Glutamatergic neuron (in vitro differentiated cells): ENCODE results near the gene ITM2C. TPM values are rescaled to one million over a fixed set of nuclear protein-coding genes. Genes with fewer than 3 reads are reported as not detected.

Experiments used
- DNase-seq: peaks from one replicate; pipeline ENCODE4 v3.0.0; 2022
- H3K27ac Mint-ChIP-seq: one replicate; pipeline ENCODE4 v1.8.0; 2020; ENCODE audit warnings: mild to moderate bottlenecking, mixed read lengths, inconsistent platforms; ENCODE audit not compliant: unreplicated experiment
- H3K27me3 Mint-ChIP-seq: one replicate; pipeline ENCODE4 v1.8.0; 2020; ENCODE audit warnings: mild to moderate bottlenecking, moderate library complexity, mixed read lengths, inconsistent platforms; ENCODE audit not compliant: unreplicated experiment
- H3K36me3 Mint-ChIP-seq: one replicate; pipeline ENCODE4 v1.8.0; 2020; ENCODE audit warnings: mild to moderate bottlenecking, mixed read lengths, inconsistent platforms; ENCODE audit not compliant: unreplicated experiment
- H3K4me1 Mint-ChIP-seq: one replicate; pipeline ENCODE4 v1.8.0; 2020; ENCODE audit warnings: mild to moderate bottlenecking, low read depth, mixed read lengths, inconsistent platforms; ENCODE audit not compliant: unreplicated experiment
- H3K4me3 Mint-ChIP-seq: one replicate; pipeline ENCODE4 v1.8.0; 2020; ENCODE audit warnings: mild to moderate bottlenecking, mixed read lengths, inconsistent platforms; ENCODE audit not compliant: unreplicated experiment
- H3K9me3 Mint-ChIP-seq: one replicate; pipeline ENCODE4 v1.8.0; 2020; ENCODE audit warnings: mild to moderate bottlenecking, moderate library complexity, mixed read lengths, inconsistent platforms; ENCODE audit not compliant: unreplicated experiment
- total RNA-seq: library from RNA; stranded (reverse); fragmentation: NEBNext Ultra II Directional; extraction: Animal tissue kit (Norgen Biotek cat#: 25700); gene quantifications from one replicate; pipeline ENCODE4 v1.2.1, GENCODE V29; 2021; ENCODE audit not compliant: unreplicated experiment
- TF ChIP-seq, protein P1 (sequence below): fragments of 200-600 bp; sonication (generic); IDR thresholded peaks from one replicate; pipeline ENCODE4 v1.5.0; 2021; ENCODE audit not compliant: partially characterized antibody, unreplicated experiment

ITM2C gene
- total RNA-seq, 1 donor from 2014 or later = 72.0 TPM

DNA sequence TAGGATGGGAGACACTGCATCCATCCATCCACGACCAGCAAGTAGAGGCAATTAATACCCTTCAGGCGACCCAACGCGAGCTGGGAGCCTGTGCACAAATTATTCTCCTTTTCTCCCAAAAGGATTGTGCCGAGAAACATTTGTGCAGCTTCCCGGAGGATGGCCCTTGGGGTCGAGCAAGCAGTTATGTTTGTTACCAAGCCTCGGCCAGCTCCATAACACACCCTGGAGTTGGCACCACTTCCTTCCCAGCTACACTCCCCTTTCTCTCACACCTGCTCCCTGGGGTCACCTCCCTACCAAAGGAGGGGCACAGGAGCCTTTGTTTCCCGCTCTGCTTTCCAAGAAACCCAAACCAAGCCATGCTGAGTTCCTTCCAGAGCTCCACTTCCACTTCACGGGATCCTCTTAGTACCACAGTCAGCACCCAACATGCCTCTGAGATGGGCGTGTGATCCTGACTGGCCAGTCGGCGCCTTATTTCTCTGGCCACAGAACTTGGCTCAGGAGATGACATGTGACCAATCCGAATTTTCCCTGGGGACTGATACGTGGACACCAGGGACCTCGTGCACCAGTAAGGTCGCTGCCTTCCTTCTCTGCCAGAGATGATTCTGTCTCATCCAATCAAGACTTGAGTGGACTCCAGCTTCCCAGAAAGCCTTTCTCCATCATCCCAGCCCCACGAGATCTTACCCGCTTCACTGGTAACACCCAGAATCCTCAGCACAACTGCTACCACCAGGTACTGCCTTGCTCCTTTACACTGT, 31.8 kb downstream of the ITM2C start:
- TF ChIP-seq, protein P1, sequence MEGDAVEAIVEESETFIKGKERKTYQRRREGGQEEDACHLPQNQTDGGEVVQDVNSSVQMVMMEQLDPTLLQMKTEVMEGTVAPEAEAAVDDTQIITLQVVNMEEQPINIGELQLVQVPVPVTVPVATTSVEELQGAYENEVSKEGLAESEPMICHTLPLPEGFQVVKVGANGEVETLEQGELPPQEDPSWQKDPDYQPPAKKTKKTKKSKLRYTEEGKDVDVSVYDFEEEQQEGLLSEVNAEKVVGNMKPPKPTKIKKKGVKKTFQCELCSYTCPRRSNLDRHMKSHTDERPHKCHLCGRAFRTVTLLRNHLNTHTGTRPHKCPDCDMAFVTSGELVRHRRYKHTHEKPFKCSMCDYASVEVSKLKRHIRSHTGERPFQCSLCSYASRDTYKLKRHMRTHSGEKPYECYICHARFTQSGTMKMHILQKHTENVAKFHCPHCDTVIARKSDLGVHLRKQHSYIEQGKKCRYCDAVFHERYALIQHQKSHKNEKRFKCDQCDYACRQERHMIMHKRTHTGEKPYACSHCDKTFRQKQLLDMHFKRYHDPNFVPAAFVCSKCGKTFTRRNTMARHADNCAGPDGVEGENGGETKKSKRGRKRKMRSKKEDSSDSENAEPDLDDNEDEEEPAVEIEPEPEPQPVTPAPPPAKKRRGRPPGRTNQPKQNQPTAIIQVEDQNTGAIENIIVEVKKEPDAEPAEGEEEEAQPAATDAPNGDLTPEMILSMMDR = no peak
- H3K27me3 Mint-ChIP-seq = peaks cover 7% of the 10 kb centered on the region
- H3K4me3 Mint-ChIP-seq = no peak overlapping the region
- peaks cover 5% of the 10 kb centered on the region for H3K4me1 Mint-ChIP-seq
- no peaks in the 10 kb centered on the region for H3K36me3 Mint-ChIP-seq
- DNase-seq = no peak
- peak overlapping the region; percentile 20 for H3K27ac Mint-ChIP-seq
- H3K9me3 Mint-ChIP-seq = no peaks in the 10 kb centered on the region

DNA sequence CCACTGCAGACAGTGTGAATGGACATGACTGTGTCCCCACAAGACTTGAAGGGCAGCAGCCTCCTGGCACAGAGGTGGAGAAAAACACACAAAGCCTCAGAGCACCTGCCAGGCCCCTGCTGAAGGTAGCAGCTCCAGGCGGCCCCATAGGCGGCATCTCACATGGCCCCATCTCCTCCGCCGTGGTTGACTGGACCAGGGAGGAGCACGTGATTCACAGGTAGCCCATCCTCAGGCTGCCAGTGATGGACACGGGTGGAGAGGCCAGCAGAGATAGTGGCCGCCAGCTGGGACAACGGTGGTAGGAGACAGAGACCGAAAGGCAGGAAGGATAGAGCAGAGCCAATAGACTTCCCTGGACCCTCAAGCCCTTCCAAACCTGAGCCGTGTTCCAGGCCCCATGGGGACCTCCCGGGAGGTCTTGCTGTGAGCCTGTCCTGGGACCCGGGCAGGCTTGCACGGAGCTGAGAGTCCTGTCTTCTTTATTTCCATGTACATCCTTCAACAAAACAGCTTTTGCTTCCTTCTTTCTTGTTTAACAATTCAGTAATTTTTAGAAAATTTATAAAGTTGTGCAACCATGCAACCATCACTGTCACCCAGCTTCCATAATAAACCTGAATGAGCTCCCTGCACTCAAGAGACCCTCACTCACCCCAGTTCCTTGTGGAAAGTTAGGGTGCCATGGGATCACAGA, 33.4 kb downstream of the ITM2C start:
- no peak overlapping the region for H3K4me3 Mint-ChIP-seq
- TF ChIP-seq, protein P1 = no peak
- no peaks in the 10 kb centered on the region for H3K9me3 Mint-ChIP-seq
- peaks cover 5% of the 10 kb centered on the region for H3K27me3 Mint-ChIP-seq
- no peak overlapping the region for H3K27ac Mint-ChIP-seq
- DNase-seq = no peak
- peaks cover 2% of the 10 kb centered on the region for H3K4me1 Mint-ChIP-seq
- no peaks in the 10 kb centered on the region for H3K36me3 Mint-ChIP-seq

DNA sequence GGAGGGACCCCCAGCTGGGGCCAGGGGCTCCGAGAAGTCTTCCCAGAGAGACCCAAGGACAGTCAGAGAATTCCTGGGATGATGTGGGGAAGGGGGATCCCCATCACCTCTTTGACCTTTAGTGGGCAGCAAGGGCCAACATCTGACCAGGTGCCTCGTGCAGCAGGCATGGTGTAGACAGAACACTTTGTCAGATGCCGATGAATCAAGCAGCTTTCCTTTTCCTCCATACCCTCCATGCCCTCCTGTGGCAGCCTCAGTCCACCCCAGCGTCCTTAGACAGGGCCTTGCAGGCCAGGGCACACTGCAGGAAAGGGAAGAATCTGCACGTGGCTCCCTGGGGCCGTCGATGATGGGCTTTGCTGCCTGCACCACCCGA, 34.0 kb downstream of the ITM2C start:
- TF ChIP-seq, protein P1 = no peak
- Mint-ChIP-seq H3K27ac (no peak overlapping the region), H3K4me3 (no peak overlapping the region), H3K4me1 (peaks cover 2% of the 10 kb centered on the region), H3K36me3 (no peaks in the 10 kb centered on the region), H3K9me3 (no peaks in the 10 kb centered on the region), H3K27me3 (peaks cover 5% of the 10 kb centered on the region)
- DNase-seq = no peak

DNA sequence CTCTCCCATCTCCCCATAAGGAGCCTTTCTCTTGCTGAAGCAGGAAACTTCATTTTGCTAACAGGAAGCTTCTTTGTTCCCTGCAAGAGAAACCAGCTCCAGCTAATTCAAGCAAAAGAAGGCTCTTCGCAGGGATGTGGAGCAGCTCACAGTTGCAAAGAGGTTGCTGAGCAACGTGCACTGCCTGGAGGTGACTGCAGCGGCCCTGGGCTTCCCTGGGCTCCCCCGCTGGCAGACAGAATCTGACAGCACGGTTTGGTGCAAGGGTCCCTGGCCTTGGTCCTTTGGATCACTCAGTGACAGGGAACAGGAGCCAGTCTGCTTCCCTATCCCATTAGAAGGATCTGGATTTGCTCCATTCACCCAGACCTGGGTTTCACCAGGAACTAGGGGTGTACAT, 34.5 kb downstream of the ITM2C start:
- Mint-ChIP-seq H3K36me3 (no peaks in the 10 kb centered on the region), H3K4me3 (no peak overlapping the region), H3K27ac (no peak overlapping the region), H3K27me3 (peaks cover 5% of the 10 kb centered on the region), H3K4me1 (peaks cover 2% of the 10 kb centered on the region), H3K9me3 (no peaks in the 10 kb centered on the region)
- TF ChIP-seq, protein P1 = no peak
- no peak for DNase-seq

DNA sequence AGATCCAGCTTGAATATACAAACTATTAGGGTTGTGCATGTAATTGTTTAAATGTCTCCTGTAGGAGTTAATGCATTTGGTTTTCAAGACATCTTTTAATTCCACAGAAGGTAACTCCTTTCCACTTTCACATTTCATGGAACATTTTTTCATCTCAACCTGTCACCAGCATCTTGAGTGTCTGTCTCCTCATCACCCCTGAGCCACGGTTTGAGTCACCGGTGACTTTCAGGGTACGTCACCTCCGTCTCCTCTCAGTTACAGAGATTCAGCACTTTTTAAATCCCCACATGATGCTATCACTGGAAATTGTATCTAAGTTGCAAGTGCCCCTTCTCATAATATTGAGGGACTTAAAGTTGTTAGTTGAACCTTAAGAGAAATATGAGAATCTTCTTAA, 35.0 kb downstream of the ITM2C start:
- Mint-ChIP-seq H3K27me3 (peaks cover 5% of the 10 kb centered on the region), H3K27ac (no peak overlapping the region), H3K4me3 (no peak overlapping the region), H3K36me3 (no peaks in the 10 kb centered on the region), H3K4me1 (peaks cover 2% of the 10 kb centered on the region), H3K9me3 (no peaks in the 10 kb centered on the region)
- no peak for DNase-seq
- TF ChIP-seq, protein P1 = no peak
